IPS-18a (cell line): ENCODE results near the gene KDM4C.

ENCODE experiments used
- H3K27ac ChIP-seq: one replicate; pipeline ENCODE4 v1.5.1; 2013; ENCODE audit warnings: low read length
- H3K27me3 ChIP-seq: one replicate; pipeline ENCODE4 v1.6.1; 2013; ENCODE audit warnings: mild to moderate bottlenecking, low read length; ENCODE audit not compliant: control insufficient read depth, insufficient read depth
- H3K36me3 ChIP-seq: one replicate; pipeline ENCODE4 v1.6.1; 2013; ENCODE audit warnings: low read depth, low read length; ENCODE audit not compliant: control insufficient read depth
- H3K4me1 ChIP-seq: one replicate; pipeline ENCODE4 v1.6.1; 2013; ENCODE audit warnings: low read depth, low read length; ENCODE audit not compliant: control insufficient read depth
- H3K4me3 ChIP-seq: one replicate; pipeline ENCODE4 v1.5.1; 2013; ENCODE audit warnings: low read length
- H3K9ac ChIP-seq: one replicate; pipeline ENCODE4 v1.6.1; 2013; ENCODE audit warnings: mild to moderate bottlenecking, low read length, moderate library complexity
- H3K9me3 ChIP-seq: one replicate; pipeline ENCODE4 v1.6.1; 2013; ENCODE audit warnings: low read depth, low read length; ENCODE audit not compliant: control insufficient read depth

The KDM4C gene

DNA sequence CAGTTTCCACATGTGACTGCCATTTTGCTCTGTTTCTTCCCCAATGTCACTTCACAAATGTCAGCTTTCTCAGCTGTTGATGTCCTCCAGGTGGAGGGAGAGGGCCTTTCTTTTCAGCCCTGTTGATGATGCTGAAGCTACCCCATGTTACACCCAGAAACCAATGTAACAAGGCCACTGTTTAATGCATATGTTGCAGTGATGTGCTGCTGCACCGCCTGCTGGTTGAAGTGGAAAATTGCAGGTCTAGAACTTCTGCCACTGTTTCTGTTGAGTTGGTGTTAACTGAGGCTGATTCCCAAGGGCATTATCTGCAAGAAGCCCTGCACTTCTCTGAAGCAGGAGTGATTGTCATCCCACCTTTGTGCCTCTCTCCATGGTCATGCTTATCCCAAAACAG, 428.4 kb downstream of the KDM4C start:
- Histone ChIP-seq H3K4me1 (peaks cover 4% of the 10 kb centered on the region), H3K9me3 (no peaks in the 10 kb centered on the region), H3K27ac (no peak overlapping the region), H3K27me3 (no peaks in the 10 kb centered on the region), H3K9ac (no peak overlapping the region), H3K4me3 (no peak overlapping the region), H3K36me3 (no peaks in the 10 kb centered on the region)

DNA sequence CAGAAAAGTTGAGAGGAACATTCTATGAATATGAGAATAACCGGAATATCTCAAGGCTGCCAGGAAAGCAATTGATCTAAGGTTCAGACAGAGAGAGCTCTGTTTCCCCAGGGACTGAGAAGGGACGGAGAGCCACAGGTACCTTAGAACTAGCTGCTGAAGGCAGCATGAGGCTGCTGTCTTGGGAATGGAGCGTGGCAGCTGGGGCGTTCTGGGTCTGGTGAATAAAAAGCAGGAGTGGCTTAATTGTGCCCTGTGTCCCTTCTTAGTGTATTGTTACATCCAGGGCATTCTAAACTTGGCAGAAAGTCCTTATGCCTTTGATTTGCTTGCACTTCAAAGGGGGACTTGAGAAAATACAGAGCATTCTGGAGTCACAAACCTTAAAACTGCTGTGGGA, 434.5 kb downstream of the KDM4C start:
- Histone ChIP-seq H3K27ac (no peak overlapping the region), H3K36me3 (no peaks in the 10 kb centered on the region), H3K9me3 (no peaks in the 10 kb centered on the region), H3K27me3 (no peaks in the 10 kb centered on the region), H3K9ac (no peak overlapping the region), H3K4me1 (no peaks in the 10 kb centered on the region), H3K4me3 (no peak overlapping the region)

DNA sequence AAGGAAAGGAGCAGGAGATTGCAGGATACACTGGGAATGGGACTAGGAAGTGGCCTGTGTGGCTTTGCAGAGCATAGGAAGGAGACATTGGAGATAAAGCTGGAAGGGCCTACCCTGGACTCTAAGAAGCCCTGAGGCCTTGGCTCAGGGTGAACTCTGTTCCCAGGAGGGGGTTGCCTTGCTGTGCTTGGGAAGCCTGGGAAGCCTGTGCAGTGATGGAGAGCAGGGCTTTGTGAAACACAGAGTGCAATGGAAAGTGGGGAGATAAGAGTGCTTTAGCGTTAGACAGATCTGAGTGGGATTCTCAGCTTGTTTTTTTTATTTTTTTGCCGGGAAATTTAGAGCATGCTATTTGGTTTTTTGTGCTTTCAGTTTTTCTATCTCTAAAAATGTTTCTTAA, 437.8 kb downstream of the KDM4C start:
- Histone ChIP-seq H3K9ac (no peak overlapping the region), H3K9me3 (no peaks in the 10 kb centered on the region), H3K4me1 (no peaks in the 10 kb centered on the region), H3K27ac (no peak overlapping the region), H3K36me3 (no peaks in the 10 kb centered on the region), H3K27me3 (no peaks in the 10 kb centered on the region), H3K4me3 (no peak overlapping the region)

DNA sequence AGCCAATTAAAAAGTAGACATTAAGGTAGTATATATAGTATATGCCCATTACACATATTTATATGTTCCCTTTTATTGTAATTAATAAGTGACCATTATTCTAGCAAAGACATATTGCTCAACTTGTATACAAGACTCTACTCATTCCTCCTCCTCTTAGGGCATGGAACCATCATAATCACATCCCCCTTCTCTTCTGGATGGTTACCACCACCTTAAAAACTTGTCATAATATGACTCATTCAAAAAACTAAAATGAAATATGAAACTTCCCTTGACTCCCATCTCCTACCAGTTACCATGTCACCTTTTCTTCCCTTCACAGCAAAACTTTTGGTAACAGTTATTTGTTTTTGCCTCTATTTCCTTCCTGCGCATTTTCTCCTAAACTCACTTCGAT, 438.7 kb downstream of the KDM4C start:
- no peak overlapping the region for H3K27ac ChIP-seq
- no peak overlapping the region for H3K9ac ChIP-seq
- H3K36me3 ChIP-seq = no peaks in the 10 kb centered on the region
- H3K27me3 ChIP-seq = no peaks in the 10 kb centered on the region
- H3K4me3 ChIP-seq = no peak overlapping the region
- no peaks in the 10 kb centered on the region for H3K4me1 ChIP-seq
- H3K9me3 ChIP-seq = no peaks in the 10 kb centered on the region

DNA sequence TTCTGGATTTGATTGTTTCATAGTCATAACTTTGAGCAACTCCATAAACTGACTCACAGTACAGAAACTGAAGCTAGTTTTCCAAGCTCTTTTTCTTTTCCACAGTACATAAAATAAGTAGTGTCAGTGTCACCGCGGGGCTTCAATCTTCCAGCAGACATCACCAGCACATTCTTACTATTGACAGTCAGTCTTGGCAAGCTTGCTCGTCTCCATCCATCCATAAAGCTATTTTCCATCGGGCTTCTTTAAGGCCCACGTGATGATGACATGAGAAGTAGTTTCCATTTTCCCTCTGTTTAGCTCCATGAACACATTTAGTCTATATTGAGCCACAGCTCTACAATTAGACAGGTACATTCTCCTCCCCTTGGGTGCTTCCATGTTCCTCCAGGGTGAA, 443.4 kb downstream of the KDM4C start:
- H3K4me3 ChIP-seq = no peak overlapping the region
- H3K9me3 ChIP-seq = no peaks in the 10 kb centered on the region
- H3K27ac ChIP-seq = no peak overlapping the region
- H3K4me1 ChIP-seq = no peaks in the 10 kb centered on the region
- no peaks in the 10 kb centered on the region for H3K27me3 ChIP-seq
- no peaks in the 10 kb centered on the region for H3K36me3 ChIP-seq
- H3K9ac ChIP-seq = no peak overlapping the region

DNA sequence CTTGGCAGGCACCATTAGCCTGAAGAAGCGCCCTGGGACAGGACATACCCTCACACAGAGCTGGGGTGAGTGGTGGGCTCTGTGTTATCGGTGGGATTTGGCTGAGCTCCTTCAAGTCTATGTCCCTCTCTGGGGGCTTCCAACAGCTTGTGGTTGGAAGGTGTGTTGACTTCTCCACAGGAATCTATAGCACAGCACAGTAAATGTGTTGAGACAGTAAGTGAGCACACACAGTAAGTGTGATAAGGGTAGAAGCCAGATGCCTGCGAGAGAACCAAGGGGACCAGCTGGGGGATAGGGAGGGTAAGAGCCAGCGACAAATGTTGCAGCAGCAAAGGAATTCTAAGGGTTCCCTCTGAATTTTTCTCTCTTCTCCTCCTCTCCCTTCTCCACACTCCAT, 448.0 kb downstream of the KDM4C start:
- Histone ChIP-seq H3K9ac (no peak overlapping the region), H3K27ac (no peak overlapping the region), H3K4me1 (peaks cover 8% of the 10 kb centered on the region), H3K27me3 (no peaks in the 10 kb centered on the region), H3K9me3 (no peaks in the 10 kb centered on the region), H3K36me3 (no peaks in the 10 kb centered on the region), H3K4me3 (no peak overlapping the region)

DNA sequence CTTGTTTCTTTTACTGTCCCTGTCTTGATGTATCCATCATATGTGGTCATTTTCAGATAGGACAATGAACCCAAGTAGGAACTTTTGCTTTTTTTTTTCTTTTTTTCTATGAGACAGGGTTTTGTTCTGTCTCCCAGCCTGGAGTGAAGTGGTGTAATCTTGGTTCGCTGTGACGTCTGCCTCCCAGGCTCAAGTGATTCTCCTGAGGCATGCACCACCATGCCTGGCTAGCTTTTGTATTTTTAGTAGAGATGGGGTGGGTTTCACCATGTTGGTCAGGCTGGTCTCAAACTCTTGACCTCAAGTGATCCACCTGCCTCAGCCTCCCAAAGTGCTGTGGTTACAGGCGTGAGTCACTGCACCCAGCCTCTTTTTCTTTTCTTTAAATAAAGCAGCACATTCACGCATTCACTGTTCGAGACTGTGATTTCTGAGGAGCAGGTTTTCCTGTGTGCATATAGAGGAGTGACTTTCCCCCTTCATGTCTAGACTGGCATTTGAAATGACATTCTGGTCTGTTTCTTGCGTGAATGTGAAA, 448.5 kb downstream of the KDM4C start:
- H3K9me3 ChIP-seq = no peaks in the 10 kb centered on the region
- no peak overlapping the region for H3K27ac ChIP-seq
- no peaks in the 10 kb centered on the region for H3K27me3 ChIP-seq
- no peak overlapping the region for H3K9ac ChIP-seq
- H3K4me1 ChIP-seq = peaks cover 13% of the 10 kb centered on the region
- H3K36me3 ChIP-seq = no peaks in the 10 kb centered on the region
- H3K4me3 ChIP-seq = no peak overlapping the region

DNA sequence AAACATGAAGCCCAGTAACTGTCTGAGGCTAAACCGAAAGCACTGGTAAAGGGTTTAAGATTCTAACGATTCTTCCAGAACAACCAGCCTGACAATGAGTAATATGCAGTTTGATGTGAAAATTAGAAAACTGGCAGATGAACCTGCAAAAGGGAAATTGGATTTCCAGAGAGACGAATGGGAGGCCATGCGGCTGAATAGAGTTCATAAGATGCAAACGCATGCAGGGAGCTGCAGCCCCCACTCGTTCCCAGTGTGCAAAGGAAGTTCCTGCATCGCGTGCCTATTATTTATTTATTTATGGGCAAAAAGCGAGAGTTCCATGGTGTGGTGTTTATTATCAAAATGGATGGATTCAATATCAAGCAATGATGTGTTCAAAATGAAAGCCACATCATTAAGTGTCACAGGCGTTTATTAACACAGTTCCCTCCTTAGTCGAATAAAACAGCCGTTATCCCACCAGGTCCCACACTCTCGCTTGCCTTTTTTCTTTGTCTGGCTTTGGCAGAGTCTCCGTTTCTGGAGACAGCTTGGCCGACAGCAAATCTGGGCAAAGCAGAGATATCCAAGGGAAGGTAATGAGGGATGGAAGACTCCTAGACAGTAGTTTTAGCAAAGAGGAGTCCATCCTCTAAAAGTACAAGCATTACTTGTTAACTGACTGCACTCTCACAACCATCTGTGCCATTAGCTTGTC, 451.4 kb downstream of the KDM4C start:
- H3K27ac ChIP-seq = no peak overlapping the region
- H3K9ac ChIP-seq = no peak overlapping the region
- peaks cover 23% of the 10 kb centered on the region for H3K4me1 ChIP-seq
- H3K9me3 ChIP-seq = no peaks in the 10 kb centered on the region
- peaks cover 6% of the 10 kb centered on the region for H3K27me3 ChIP-seq
- no peaks in the 10 kb centered on the region for H3K36me3 ChIP-seq
- H3K4me3 ChIP-seq = no peak overlapping the region

DNA sequence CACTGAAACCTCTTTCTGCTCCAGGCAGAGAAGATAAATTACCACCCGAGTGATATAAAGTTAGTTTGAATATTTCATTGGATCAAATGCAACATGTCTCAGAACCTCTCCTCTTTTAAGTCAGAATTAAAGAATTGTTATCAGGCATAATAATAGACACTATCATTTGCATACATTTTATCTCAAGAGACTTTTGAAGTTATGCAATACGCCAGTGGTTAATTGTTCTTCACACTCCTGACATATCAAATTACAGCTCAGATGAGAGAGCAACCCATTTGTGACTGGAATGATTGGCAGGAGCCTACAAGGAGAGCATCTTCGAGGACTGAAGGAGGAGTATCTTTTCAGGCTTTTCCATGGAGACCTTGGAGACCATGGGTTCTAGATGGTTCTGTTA, 452.2 kb downstream of the KDM4C start:
- H3K4me3 ChIP-seq = no peak overlapping the region
- H3K36me3 ChIP-seq = no peaks in the 10 kb centered on the region
- peaks cover 6% of the 10 kb centered on the region for H3K27me3 ChIP-seq
- peaks cover 23% of the 10 kb centered on the region for H3K4me1 ChIP-seq
- H3K9ac ChIP-seq = no peak overlapping the region
- no peaks in the 10 kb centered on the region for H3K9me3 ChIP-seq
- no peak overlapping the region for H3K27ac ChIP-seq

DNA sequence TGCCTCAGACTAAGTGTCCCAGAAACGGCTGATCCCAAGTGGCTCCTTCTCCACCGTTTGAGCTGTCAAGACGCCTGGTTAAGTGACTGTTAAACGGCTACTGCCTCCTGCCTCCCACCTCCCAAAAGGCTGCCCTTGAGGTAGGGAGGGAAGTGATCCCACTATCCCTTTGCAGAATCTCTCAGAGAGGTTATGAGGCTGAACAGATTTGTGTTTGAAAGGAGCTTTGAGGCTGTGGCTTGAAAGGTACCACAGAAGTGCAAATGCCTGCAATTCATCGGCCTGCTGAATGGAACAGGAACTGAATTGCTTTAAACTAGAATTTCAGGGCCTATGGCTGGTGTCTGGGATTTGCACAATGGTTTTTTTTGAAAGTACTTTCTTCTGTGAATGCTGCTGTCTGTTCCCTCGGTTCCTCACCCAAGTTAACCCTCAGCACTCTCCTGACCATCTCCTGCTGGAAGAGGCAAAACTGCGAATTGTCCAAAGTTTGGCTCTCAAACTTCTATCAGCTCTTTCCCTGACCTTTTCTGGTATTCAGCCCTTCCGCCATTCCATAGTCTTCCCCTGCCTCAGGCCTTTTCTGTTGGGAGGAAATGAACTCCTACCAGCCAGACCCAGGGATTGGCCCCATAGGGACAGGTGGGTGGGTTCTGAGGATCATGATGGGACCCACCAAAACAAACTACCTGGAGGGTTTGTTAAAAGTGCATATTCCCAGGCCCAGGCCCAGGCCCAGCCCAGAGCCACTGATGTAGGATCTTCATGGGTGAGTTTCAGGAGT, 453.3 kb downstream of the KDM4C start:
- Histone ChIP-seq H3K27ac (no peak overlapping the region), H3K4me1 (peaks cover 23% of the 10 kb centered on the region), H3K4me3 (no peak overlapping the region), H3K36me3 (no peaks in the 10 kb centered on the region), H3K9ac (no peak overlapping the region), H3K27me3 (peaks cover 6% of the 10 kb centered on the region), H3K9me3 (no peaks in the 10 kb centered on the region)

DNA sequence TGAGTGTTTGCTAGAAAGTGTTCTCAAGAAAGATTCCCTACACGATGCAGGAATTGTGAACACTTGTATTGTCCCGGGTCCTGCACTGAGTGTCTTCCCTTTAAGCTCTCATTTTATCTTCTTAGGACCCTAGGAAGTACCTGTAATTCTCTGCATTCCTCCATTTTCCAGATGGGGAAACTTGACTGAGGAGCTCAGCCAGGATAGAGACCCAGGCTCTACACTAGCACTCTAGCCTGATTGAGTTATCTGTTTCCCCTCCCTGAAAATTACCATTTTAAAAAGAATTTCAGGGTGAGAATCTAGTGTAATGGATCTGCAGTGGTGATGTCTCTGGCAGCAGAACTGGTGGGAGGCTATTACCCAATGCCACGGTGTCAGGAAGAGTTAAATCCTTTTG, 453.9 kb downstream of the KDM4C start:
- Histone ChIP-seq H3K27ac (no peak overlapping the region), H3K9me3 (no peaks in the 10 kb centered on the region), H3K9ac (no peak overlapping the region), H3K4me1 (peaks cover 23% of the 10 kb centered on the region), H3K27me3 (peaks cover 6% of the 10 kb centered on the region), H3K36me3 (no peaks in the 10 kb centered on the region), H3K4me3 (no peak overlapping the region)

DNA sequence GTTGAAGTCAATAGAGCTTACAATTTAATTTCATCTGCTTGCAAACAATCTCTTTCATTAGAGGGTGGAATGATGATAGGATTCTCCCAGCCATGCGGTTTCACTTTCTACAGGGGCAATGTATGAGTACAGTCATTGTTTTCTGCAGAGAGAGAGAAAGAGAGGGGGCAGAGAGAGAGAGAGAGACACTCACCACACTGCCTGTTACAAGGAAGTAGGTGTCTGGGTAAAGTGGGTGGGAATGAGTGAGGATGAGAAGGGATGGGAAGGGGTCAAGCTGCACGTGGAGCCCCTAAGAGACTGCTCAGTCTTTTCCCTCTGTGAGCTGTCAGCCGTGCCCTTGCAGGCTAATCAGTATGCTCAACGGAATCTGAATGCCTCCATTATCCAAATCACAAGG, 454.3 kb downstream of the KDM4C start:
- H3K9me3 ChIP-seq = no peaks in the 10 kb centered on the region
- H3K27me3 ChIP-seq = peaks cover 6% of the 10 kb centered on the region
- H3K36me3 ChIP-seq = no peaks in the 10 kb centered on the region
- H3K27ac ChIP-seq = no peak overlapping the region
- H3K4me1 ChIP-seq = peaks cover 23% of the 10 kb centered on the region
- no peak overlapping the region for H3K9ac ChIP-seq
- H3K4me3 ChIP-seq = no peak overlapping the region
